GM23338 (cell line): ENCODE data around the gene OR1L6.
A peak's percentile ranks its signal among the peaks of the same experiment; 100 is the strongest.

Experiments used
- CREB1 ChIP-seq: fragments of 250-450 bp; sonication (Bioruptor Pico); IDR thresholded peaks from 2 replicates; pipeline ENCODE4 v1.5.0; 2020; ENCODE audit warnings: low read depth, mild to moderate bottlenecking, moderate library complexity
- CTCF ChIP-seq, 2 experiments: fragments of 200-600 bp in 1 of 2; sonication (generic) in 1 of 2; conservative IDR thresholded peaks; 2 replicates each; pipeline versions ENCODE4 v1.5.1 to v1.6.1; 2016 to 2017; ENCODE audit warnings: antibody characterized with exemption in 2 of 2, low read depth in 2 of 2, mild to moderate bottlenecking in 2 of 2, moderate library complexity in 1 of 2
- ETS1 ChIP-seq: IDR thresholded peaks from 2 replicates; pipeline ENCODE4 v1.6.1; 2016; ENCODE audit warnings: antibody characterized with exemption
- EZH2 ChIP-seq: fragments of 200-600 bp; sonication (generic); IDR thresholded peaks from one replicate; pipeline ENCODE4 v1.8.0; 2017; ENCODE audit warnings: antibody characterized with exemption, mild to moderate bottlenecking, low read depth; ENCODE audit not compliant: unreplicated experiment
- EZH2phosphoT487 ChIP-seq: fragments of 200-600 bp; sonication (generic); IDR thresholded peaks from one replicate; pipeline ENCODE4 v1.8.1; 2018; ENCODE audit warnings: antibody characterized with exemption; ENCODE audit not compliant: unreplicated experiment
- JUNB ChIP-seq: IDR thresholded peaks from one replicate; pipeline ENCODE4 v1.6.1; 2016; ENCODE audit warnings: antibody characterized with exemption; ENCODE audit not compliant: unreplicated experiment
- NANOG ChIP-seq: IDR thresholded peaks from 2 replicates; pipeline ENCODE4 v1.6.1; 2016; ENCODE audit warnings: antibody characterized with exemption, borderline replicate concordance
- POLR2AphosphoS5 ChIP-seq: IDR thresholded peaks from 2 replicates; pipeline ENCODE4 v1.6.1; 2016; ENCODE audit warnings: antibody characterized with exemption, low read depth
- REST ChIP-seq: IDR thresholded peaks from one replicate; pipeline ENCODE4 v1.6.1; 2018; ENCODE audit warnings: antibody characterized with exemption; ENCODE audit not compliant: unreplicated experiment
- STAT1 ChIP-seq: IDR thresholded peaks from one replicate; pipeline ENCODE4 v1.6.1; 2016; ENCODE audit warnings: antibody characterized with exemption; ENCODE audit not compliant: unreplicated experiment
- ZNF114 ChIP-seq: fragments of 250-450 bp; sonication (Bioruptor Pico); IDR thresholded peaks from 2 replicates; pipeline ENCODE4 v1.5.0; 2020; ENCODE audit warnings: mild to moderate bottlenecking, moderate library complexity
- ZNF331 ChIP-seq: fragments of 250-450 bp; sonication (Bioruptor Pico); IDR thresholded peaks from 2 replicates; pipeline ENCODE4 v1.5.0; 2020; ENCODE audit warnings: low read depth, mild to moderate bottlenecking, moderate library complexity
- ZNF462 ChIP-seq: fragments of 250-450 bp; sonication (Bioruptor Pico); IDR thresholded peaks from 2 replicates; pipeline ENCODE4 v1.5.0; 2020; ENCODE audit warnings: mild to moderate bottlenecking, moderate library complexity

GRCh38 chr9:122797316-122798063, 55.4 kb downstream of the OR1L6 start:
- no peak for TF ChIP-seq EZH2phosphoT487
- peak in 1 of 2 experiments; percentile 25; a peak in 1 of 4 replicates for TF ChIP-seq CTCF (conservative IDR thresholded peaks at IDR 0.05; ENCODE audit: low read depth in 2 of 2)
- no peak for TF ChIP-seq ETS1
- TF ChIP-seq POLR2AphosphoS5 = no peak
- TF ChIP-seq REST = no peak
- no peak for TF ChIP-seq EZH2
- TF ChIP-seq CREB1 (CRISPR knock-in tag) = no peak
- TF ChIP-seq JUNB = no peak
- no peak for TF ChIP-seq STAT1
- no peak for TF ChIP-seq ZNF331 (CRISPR knock-in tag)
- no peak for TF ChIP-seq ZNF114 (CRISPR knock-in tag)
- no peak for TF ChIP-seq NANOG
- TF ChIP-seq ZNF462 (CRISPR knock-in tag) = no peak
